Keratinocyte (primary cell): ENCODE measurements around the gene COL8A1. TPM values are rescaled to one million over a fixed set of nuclear protein-coding genes. Genes with fewer than 3 reads are reported as not detected.

Source experiments
- DNase-seq: peaks from one replicate; pipeline ENCODE4 v3.0.0-alpha.2; 2011; ENCODE audit warnings: low read depth, missing footprints, low spot score
- FAIRE-seq: peaks from 2 replicates; lab custom pipeline; 2011; peaks lifted over from hg19 to GRCh38; lab: Jason Lieb, UNC
- H2AFZ ChIP-seq: 2 replicates; pipeline ENCODE4 v1.6.0; 2012; ENCODE audit warnings: low read length, control low read depth, inconsistent platforms; ENCODE audit not compliant: control insufficient read depth
- H3K27ac ChIP-seq: 2 replicates; pipeline ENCODE4 v1.5.1; 2011; ENCODE audit warnings: low read length; ENCODE audit not compliant: control insufficient read depth, insufficient read depth
- H3K27me3 ChIP-seq: 3 replicates; pipeline ENCODE4 v1.6.0; 2011; ENCODE audit warnings: low read length; ENCODE audit not compliant: control insufficient read depth, insufficient read depth; ENCODE audit errors: extremely low read depth
- H3K36me3 ChIP-seq, 2 experiments: 2 replicates in 1 of 2; 3 replicates in 1 of 2; pipeline ENCODE4 v1.5.1; 2011; ENCODE audit warnings: low read length in 2 of 2, mild to moderate bottlenecking in 1 of 2; ENCODE audit not compliant: control insufficient read depth in 2 of 2, insufficient read depth in 2 of 2; ENCODE audit errors: extremely low read depth in 1 of 2
- H3K4me1 ChIP-seq: 3 replicates; pipeline ENCODE4 v1.5.1; 2011; ENCODE audit warnings: low read length; ENCODE audit not compliant: control insufficient read depth, insufficient read depth; ENCODE audit errors: extremely low read depth
- H3K4me2 ChIP-seq: 3 replicates; pipeline ENCODE4 v1.6.0; 2011; ENCODE audit warnings: low read depth, low read length; ENCODE audit not compliant: control insufficient read depth, insufficient read depth; ENCODE audit errors: extremely low read depth
- H3K4me3 ChIP-seq, 3 experiments: fragments of 200-600 bp in 1 of 3; sonication (generic) in 1 of 3; 2 replicates in 2 of 3; 3 replicates in 1 of 3; pipeline ENCODE4 v1.5.1; 2011 to 2016; ENCODE audit warnings: low read length in 3 of 3, mild to moderate bottlenecking in 3 of 3, control low read depth in 2 of 3, inconsistent platforms in 1 of 3, low read depth in 1 of 3, mixed read lengths in 1 of 3, mixed run types in 1 of 3, moderate library complexity in 1 of 3; ENCODE audit not compliant: control insufficient read depth in 2 of 3, insufficient read depth in 2 of 3; ENCODE audit errors: extremely low read depth in 1 of 3
- H3K79me2 ChIP-seq: 2 replicates; pipeline ENCODE4 v1.6.0; 2012; ENCODE audit warnings: low read length; ENCODE audit not compliant: control insufficient read depth, insufficient read depth
- H3K9ac ChIP-seq: 3 replicates; pipeline ENCODE4 v1.6.0; 2011; ENCODE audit warnings: low read length; ENCODE audit not compliant: control insufficient read depth, insufficient read depth; ENCODE audit errors: extremely low read depth
- H3K9me1 ChIP-seq: 3 replicates; pipeline ENCODE4 v1.6.0; 2011; ENCODE audit warnings: low read length; ENCODE audit not compliant: control insufficient read depth, insufficient read depth; ENCODE audit errors: extremely low read depth
- H3K9me3 ChIP-seq: 2 replicates; pipeline ENCODE4 v1.5.1; 2012; ENCODE audit warnings: low read depth, low read length; ENCODE audit not compliant: control insufficient read depth
- H4K20me1 ChIP-seq: 3 replicates; pipeline ENCODE4 v1.6.0; 2011; ENCODE audit warnings: low read length; ENCODE audit not compliant: control insufficient read depth, insufficient read depth; ENCODE audit errors: extremely low read depth
- EZH2 ChIP-seq: IDR thresholded peaks from one replicate; pipeline ENCODE4 v1.6.1; 2012; ENCODE audit warnings: inconsistent platforms, mild to moderate bottlenecking, low read length, moderate library complexity
- dilution Hi-C: fragments of 300-500 bp; cut with MboI; formaldehyde crosslinking; loops from one replicate; pipeline ENCODE4 v1.7.0; 2020; ENCODE audit warnings: low sequenced_read_pairs; ENCODE audit not compliant: extremely low pct_ligation_motif_present
- polyA plus RNA-seq, 5 experiments: library from polyadenylated mRNA; depleted of rRNA in 3 of 5; stranded (reverse) in 3 of 5; stranded (forward) in 1 of 5; unstranded in 1 of 5; fragments of >200 nt; gene quantifications; 1 replicate in 1 of 5; 2 replicates in 3 of 5; 3 replicates in 1 of 5; pipeline versions ENCODE4 v1.2.1 to v1.2.3, GENCODE V29; 2011 to 2012; ENCODE audit warnings: missing spikeins in 2 of 5, low read depth in 1 of 5, low replicate concordance in 1 of 5
- TF ChIP-seq, protein P1 (sequence below), 3 experiments: IDR thresholded peaks in 1 of 3; conservative IDR thresholded peaks in 1 of 3; optimal IDR thresholded peaks in 1 of 3; 2 replicates in 2 of 3; 3 replicates in 1 of 3; pipeline versions ENCODE3 to v1.5.1; 2011; ENCODE audit warnings: low read length in 3 of 3, mild to moderate bottlenecking in 3 of 3, moderate library complexity in 2 of 3, control low read depth in 1 of 3, inconsistent platforms in 1 of 3; ENCODE audit not compliant: insufficient read depth in 2 of 3; ENCODE audit errors: extremely low read depth in 1 of 3

Gene COL8A1
- polyA plus RNA-seq, 1 donor (not counting 4 experiments of a cell fraction or from before 2014, with no cell fraction given) = 102 TPM

DNA sequence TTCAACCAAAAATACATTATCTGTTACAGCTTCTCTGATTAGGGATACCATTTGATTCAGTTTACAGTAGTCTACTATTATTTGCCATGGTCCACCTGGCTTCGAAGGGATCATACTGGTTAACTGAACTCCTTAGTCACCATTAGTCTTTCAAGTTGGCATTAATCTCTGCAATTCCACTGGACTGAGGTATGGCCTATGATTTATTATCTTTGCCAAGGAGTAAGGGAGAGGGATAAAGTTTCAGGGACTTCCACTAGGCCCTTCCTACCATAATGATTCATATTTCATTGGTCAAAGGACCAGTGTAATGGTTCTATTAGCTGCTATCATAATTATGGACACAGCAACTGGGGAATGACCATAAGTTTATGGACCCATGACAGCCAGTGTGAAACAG lies 172.0 kb downstream of the COL8A1 start:
- Histone ChIP-seq H2AFZ (no peak overlapping the region), H3K9ac (no peak overlapping the region), H3K4me3 (no peak overlapping the region), H3K27ac (no peak overlapping the region), H3K79me2 (no peaks in the 10 kb centered on the region), H3K4me1 (no peaks in the 10 kb centered on the region), H3K9me1 (no peaks in the 10 kb centered on the region), H3K36me3 (no peaks in the 10 kb centered on the region), H4K20me1 (no peaks in the 10 kb centered on the region), H3K4me2 (no peak overlapping the region), H3K9me3 (no peaks in the 10 kb centered on the region), H3K27me3 (no peaks in the 10 kb centered on the region)
- DNase-seq (no peak), FAIRE-seq (no peak)
- dilution Hi-C loops = no loop called here
- no peak for TF ChIP-seq EZH2
- TF ChIP-seq, protein P1, sequence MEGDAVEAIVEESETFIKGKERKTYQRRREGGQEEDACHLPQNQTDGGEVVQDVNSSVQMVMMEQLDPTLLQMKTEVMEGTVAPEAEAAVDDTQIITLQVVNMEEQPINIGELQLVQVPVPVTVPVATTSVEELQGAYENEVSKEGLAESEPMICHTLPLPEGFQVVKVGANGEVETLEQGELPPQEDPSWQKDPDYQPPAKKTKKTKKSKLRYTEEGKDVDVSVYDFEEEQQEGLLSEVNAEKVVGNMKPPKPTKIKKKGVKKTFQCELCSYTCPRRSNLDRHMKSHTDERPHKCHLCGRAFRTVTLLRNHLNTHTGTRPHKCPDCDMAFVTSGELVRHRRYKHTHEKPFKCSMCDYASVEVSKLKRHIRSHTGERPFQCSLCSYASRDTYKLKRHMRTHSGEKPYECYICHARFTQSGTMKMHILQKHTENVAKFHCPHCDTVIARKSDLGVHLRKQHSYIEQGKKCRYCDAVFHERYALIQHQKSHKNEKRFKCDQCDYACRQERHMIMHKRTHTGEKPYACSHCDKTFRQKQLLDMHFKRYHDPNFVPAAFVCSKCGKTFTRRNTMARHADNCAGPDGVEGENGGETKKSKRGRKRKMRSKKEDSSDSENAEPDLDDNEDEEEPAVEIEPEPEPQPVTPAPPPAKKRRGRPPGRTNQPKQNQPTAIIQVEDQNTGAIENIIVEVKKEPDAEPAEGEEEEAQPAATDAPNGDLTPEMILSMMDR (optimal IDR thresholded peaks at IDR 0.05 in 1 of 3, IDR thresholded peaks at IDR 0.05 in 1 of 3, conservative IDR thresholded peaks at IDR 0.05 in 1 of 3; ENCODE audit: extremely low read depth in 1 of 3, insufficient read depth in 2 of 3, low read length in 3 of 3) = no peak

DNA sequence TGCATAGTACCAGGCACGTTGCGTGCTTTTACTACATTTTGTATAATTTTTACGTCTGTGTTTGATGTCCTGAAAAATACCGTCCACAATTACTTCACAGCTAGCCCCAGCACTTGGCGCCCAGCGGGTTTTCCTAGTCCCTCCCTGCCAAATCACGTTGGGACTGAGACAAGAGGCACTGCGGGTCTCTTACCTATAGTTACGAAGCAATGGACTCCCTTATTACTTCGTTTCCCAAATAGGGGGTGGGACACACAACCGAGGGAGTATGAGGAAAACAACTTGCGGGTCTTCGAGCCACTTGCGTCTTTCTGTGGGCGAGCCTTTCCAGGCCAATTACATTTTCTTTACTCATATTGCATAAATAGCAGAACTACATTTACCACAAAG lies 178.6 kb downstream of the COL8A1 start:
- peak overlapping the region; percentile 93 for H2AFZ ChIP-seq
- DNase-seq (no peak), FAIRE-seq (no peak)
- no peaks in the 10 kb centered on the region for H3K9me1 ChIP-seq
- TF ChIP-seq, protein P1 (optimal IDR thresholded peaks at IDR 0.05 in 1 of 3, IDR thresholded peaks at IDR 0.05 in 1 of 3, conservative IDR thresholded peaks at IDR 0.05 in 1 of 3; ENCODE audit: extremely low read depth in 1 of 3, insufficient read depth in 2 of 3, low read length in 3 of 3) = no peak
- TF ChIP-seq EZH2 = no peak
- no peaks in the 10 kb centered on the region for H4K20me1 ChIP-seq
- H3K27me3 ChIP-seq = no peaks in the 10 kb centered on the region
- dilution Hi-C loops = no loop called here
- peak overlapping the region; percentile 81 for H3K9ac ChIP-seq
- H3K36me3 ChIP-seq = no peaks in the 10 kb centered on the region
- peak overlapping the region; percentile 68 to 89 (median 84) for H3K4me3 ChIP-seq
- peaks cover 8% of the 10 kb centered on the region for H3K4me1 ChIP-seq
- peak overlapping the region; percentile 98 for H3K4me2 ChIP-seq
- H3K79me2 ChIP-seq = peaks cover 20% of the 10 kb centered on the region
- peak overlapping the region; percentile 85 for H3K27ac ChIP-seq
- no peaks in the 10 kb centered on the region for H3K9me3 ChIP-seq
